HepG2 (cell line): Measurements from ENCODE around the gene BAIAP2L1. TPM values are rescaled to one million over a fixed set of nuclear protein-coding genes. Genes with fewer than 3 reads are reported as not detected.

Source experiments
- ATAC-seq: fragments of 200-7000 bp; cut with Tn5 transposase; 3 replicates; pipeline ENCODE4 v1.9.1; 2020; ENCODE audit warnings: mild to moderate bottlenecking, moderate library complexity
- BruUV-seq: library from RNA; stranded (reverse); fragments of 400-500 nt; replicated peaks from 2 replicates; lab custom pipeline; 2021; lab: Mats Ljungman, UMichigan
- CTCF ChIA-PET: fragments of 300-600 bp; formaldehyde crosslinking; extraction: SDS; loops from one replicate; lab custom pipeline; 2021; ENCODE audit warnings: low total read pairs, inconsistent platforms, low intra/inter-chr PET ratio; lab: Yijun Ruan, JAX
- POLR2A ChIA-PET: fragments of 350-600 bp; sonication (Branson Sonifier 250); formaldehyde crosslinking; loops from one replicate; lab custom pipeline; 2020; ENCODE audit warnings: antibody characterized with exemption, inconsistent platforms; lab: Yijun Ruan, JAX
- DNase-seq: peaks from one replicate; pipeline ENCODE4 v3.0.0-alpha.2; 2015; ENCODE audit warnings: low spot score
- FAIRE-seq: peaks from 3 replicates; lab custom pipeline; 2011; peaks lifted over from hg19 to GRCh38; lab: Jason Lieb, UNC
- H2AFZ ChIP-seq: one replicate; pipeline ENCODE4 v1.6.1; 2011; ENCODE audit warnings: low read length, inconsistent platforms
- H3K27ac ChIP-seq: fragments of 300-600 bp; 3 replicates; pipeline ENCODE4 v1.8.0; 2011; ENCODE audit warnings: mixed run types, mild to moderate bottlenecking, mixed read lengths, low read length, inconsistent platforms; ENCODE audit not compliant: insufficient read depth; ENCODE audit errors: extremely low read length
- H3K27me3 ChIP-seq, 2 experiments: fragments of 200-600 bp in 1 of 2; 2 replicates in 1 of 2; 3 replicates in 1 of 2; pipeline versions ENCODE4 v1.6.0 to v1.8.0; 2011; ENCODE audit warnings: low read length in 2 of 2, mild to moderate bottlenecking in 2 of 2, moderate library complexity in 2 of 2, inconsistent platforms in 1 of 2; ENCODE audit not compliant: insufficient read depth in 2 of 2, control insufficient read depth in 1 of 2
- H3K36me3 ChIP-seq, 2 experiments: fragments of 200-600 bp in 1 of 2; replicated peaks in 1 of 2; 2 replicates in 1 of 2; 3 replicates in 1 of 2; pipeline versions ENCODE4 v1.5.1 to v1.8.0; 2011; ENCODE audit warnings: low read length in 2 of 2, inconsistent platforms in 1 of 2; ENCODE audit not compliant: insufficient read depth in 2 of 2, control insufficient read depth in 1 of 2
- H3K4me1 ChIP-seq: 2 replicates; pipeline ENCODE4 v1.5.1; 2012; ENCODE audit warnings: low read length, inconsistent platforms; ENCODE audit not compliant: insufficient read depth
- H3K4me2 ChIP-seq: 2 replicates; pipeline ENCODE4 v1.6.0; 2011; ENCODE audit warnings: low read depth, low read length, inconsistent platforms
- H3K4me3 ChIP-seq, 3 experiments: fragments of 200-600 bp in 1 of 3; sonication (generic), shearing (Covaris generic) in 1 of 3; replicated peaks in 1 of 3; 2 replicates each; pipeline ENCODE4 v1.5.1; 2011 to 2016; ENCODE audit warnings: low read length in 3 of 3, inconsistent platforms in 2 of 3, low read depth in 2 of 3, mild to moderate bottlenecking in 2 of 3, control low read depth in 1 of 3, mixed read lengths in 1 of 3; ENCODE audit not compliant: insufficient read depth in 1 of 3
- H3K79me2 ChIP-seq: one replicate; pipeline ENCODE4 v1.6.1; 2011; ENCODE audit warnings: low read length, inconsistent platforms; ENCODE audit not compliant: insufficient read depth
- H3K9ac ChIP-seq: 2 replicates; pipeline ENCODE4 v1.6.0; 2011; ENCODE audit warnings: mild to moderate bottlenecking, low read depth, low read length, inconsistent platforms; ENCODE audit not compliant: insufficient read depth
- H3K9me3 ChIP-seq: 2 replicates; pipeline ENCODE4 v1.5.1; 2012; ENCODE audit warnings: mild to moderate bottlenecking, low read length
- H4K20me1 ChIP-seq: 2 replicates; pipeline ENCODE4 v1.6.0; 2011; ENCODE audit warnings: inconsistent platforms, mild to moderate bottlenecking, low read length, moderate library complexity; ENCODE audit not compliant: insufficient read depth
- ATF7-NPFF ChIP-seq: sonication (generic); formaldehyde crosslinking; IDR thresholded peaks from 2 replicates; pipeline ENCODE4 v1.8.1; 2023; ENCODE audit warnings: mild to moderate bottlenecking, low read depth, missing genetic modification reagents, moderate library complexity
- BRD4 ChIP-seq: sonication (generic); formaldehyde crosslinking; IDR thresholded peaks from 2 replicates; pipeline ENCODE4 v1.4.0; 2020; ENCODE audit warnings: missing genetic modification reagents
- CEBPB ChIP-seq: IDR thresholded peaks from 2 replicates; pipeline ENCODE4 v1.6.1; 2011; ENCODE audit warnings: low read depth, low read length, improper control_type of control experiment, borderline replicate concordance
- CEBPG ChIP-seq: IDR thresholded peaks from 2 replicates; pipeline ENCODE4 v1.6.1; 2016
- CTCF ChIP-seq: sonication (generic); formaldehyde crosslinking; IDR thresholded peaks from 2 replicates; pipeline ENCODE4 v1.5.0; 2020; ENCODE audit warnings: mild to moderate bottlenecking, missing genetic modification reagents, moderate library complexity
- HNRNPH1 ChIP-seq: fragments of 200-400 bp; formaldehyde crosslinking; optimal IDR thresholded peaks from 2 replicates; pipeline ENCODE3; 2017; ENCODE audit warnings: mild to moderate bottlenecking, low read depth, low read length
- KAT2B ChIP-seq: fragments of 150-350 bp; IDR thresholded peaks from 2 replicates; pipeline ENCODE4 v1.6.1; 2014; ENCODE audit warnings: low read depth, low read length, borderline replicate concordance
- RARA ChIP-seq: IDR thresholded peaks from 2 replicates; pipeline ENCODE4 v1.6.1; 2016; ENCODE audit warnings: missing genetic modification reagents, missing compliant biosample characterization
- SMC3 ChIP-seq: IDR thresholded peaks from 2 replicates; pipeline ENCODE4 v1.6.1; 2011; ENCODE audit warnings: low read length, improper control_type of control experiment
- SOX6 ChIP-seq, 2 experiments: fragments of 450-650 bp in 1 of 2; sonication (generic) in 1 of 2; formaldehyde crosslinking in 1 of 2; IDR thresholded peaks; 2 replicates each; pipeline versions ENCODE4 v1.4.0 to v1.6.1; 2017 to 2020; ENCODE audit warnings: antibody characterized with exemption in 1 of 2, mild to moderate bottlenecking in 1 of 2, missing genetic modification reagents in 1 of 2
- ZNF543 ChIP-seq: sonication (generic); formaldehyde crosslinking; IDR thresholded peaks from 2 replicates; pipeline ENCODE4 v1.4.0; 2020; ENCODE audit warnings: mild to moderate bottlenecking, missing genetic modification reagents
- WGBS: methylation state at CpG from one replicate; pipeline ENCODE4 v1.1.6; 2017; ENCODE audit warnings: low lambda C conversion rate; 5-methylcytosine and 5-hydroxymethylcytosine counted together
- in situ Hi-C: cut with HindIII; loops from 2 replicates; pipeline ENCODE4 v1.10.0; 2017; ENCODE audit warnings: low pct_unique_long_range_greater_than_20kb; ENCODE audit not compliant: extremely low pct_ligation_motif_present
- intact Hi-C: fragments of 100-400 bp; cut with micrococcal nuclease; formaldehyde crosslinking; loops from one replicate; pipeline ENCODE4 v1.10.0; 2022; ENCODE audit not compliant: unreplicated experiment
- polyA plus RNA-seq, 8 experiments: library from polyadenylated mRNA; depleted of rRNA in 3 of 8; stranded (reverse) in 7 of 8; unstranded in 1 of 8; fragments of >200 nt; fragmentation: Illumina TruSeq in 4 of 8; extraction: Trizol in 4 of 8; gene quantifications; 2 replicates each; pipeline versions ENCODE4 v1.2.1 to v1.2.3, GENCODE V29; 2011 to 2016; ENCODE audit warnings: low read depth in 4 of 8, missing spikeins in 1 of 8, mixed read lengths in 1 of 8; ENCODE audit not compliant: insufficient read depth in 1 of 8
- total RNA-seq, 5 experiments: library from RNA; depleted of rRNA; stranded (reverse); fragments of >200 nt; fragmentation: Illumina TruSeq; extraction: Trizol; gene quantifications; 2 replicates each; pipeline ENCODE4 v1.2.3, GENCODE V29; 2016; ENCODE audit warnings: low read depth in 1 of 5
- TF ChIP-seq, protein P1 (sequence below): sonication (generic); formaldehyde crosslinking; IDR thresholded peaks from 2 replicates; pipeline ENCODE4 v1.4.0; 2020; ENCODE audit warnings: missing genetic modification reagents, borderline replicate concordance

BAIAP2L1 gene
- total and polyA plus RNA-seq, 2 of the 13 experiments (the other 11 are each of a cell fraction or from before 2014, with no cell fraction given): 13.0 to 21.5 TPM

- Histone ChIP-seq H3K27ac (no peak overlapping the region), H2AFZ (no peak overlapping the region), H3K27me3 (no peaks in the 10 kb centered on the region), H3K79me2 (no peaks in the 10 kb centered on the region), H3K4me2 (no peak overlapping the region), H3K9ac (no peak overlapping the region), H3K4me1 (no peaks in the 10 kb centered on the region), H3K9me3 (no peaks in the 10 kb centered on the region), H3K4me3 (no peak overlapping the region), H4K20me1 (no peaks in the 10 kb centered on the region), H3K36me3 (no peaks in the 10 kb centered on the region)
- no TSS peak for BruUV-seq
- intact Hi-C loops: no loop called here
- 57% methylated on average over 2 of the region's 2 CpGs for WGBS
- no peak for FAIRE-seq
- TF ChIP-seq CTCF (CRISPR knock-in tag): peak; percentile 30; the same call in 1 of the 2 replicates
- no peak for TF ChIP-seq RARA (CRISPR knock-in tag)
- TF ChIP-seq CEBPB: peak; percentile 61; the same call in 1 of the 2 replicates
- peak; percentile 29; the same call in 1 of the 2 replicates for TF ChIP-seq SMC3
- peak; percentile 43 for TF ChIP-seq CEBPG (CRISPR knock-in tag)
- no peak for TF ChIP-seq BRD4 (CRISPR knock-in tag)
- ChIA-PET POLR2A (interaction anchor here (0.8 kb wide), 1 partner anchor 134 kb away, joined by 3 read pairs; the partner anchor contains the start of gene BAIAP2L1), CTCF (no interaction called here)
- no peak for DNase-seq
- peak; percentile 57 for ATAC-seq
- in situ Hi-C loops: no loop called here
These were observed 134.1 kb downstream of the BAIAP2L1 start for GRCh38 chr7:98266840-98267239.

DNA sequence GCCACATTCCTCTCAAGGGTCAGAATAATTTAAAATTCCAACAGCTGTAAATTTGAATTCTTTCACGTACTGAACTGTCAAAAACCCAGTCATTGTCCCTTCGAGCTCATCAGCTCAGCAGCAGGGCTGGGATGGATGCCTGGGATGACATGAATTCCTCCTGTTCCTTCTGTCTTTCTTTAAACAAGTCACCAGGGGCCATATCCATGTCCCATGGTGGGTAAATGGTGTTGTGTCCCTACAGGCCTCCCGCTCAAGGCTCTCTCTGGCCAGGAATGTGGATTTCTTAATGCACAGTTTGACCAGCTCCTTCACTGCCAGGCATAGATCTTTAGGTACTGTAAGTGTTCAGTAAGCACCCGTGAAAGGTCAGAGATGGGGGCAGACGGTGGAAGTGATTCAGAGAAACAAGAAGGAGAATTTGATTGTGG lies 135.0 kb downstream of the BAIAP2L1 start:
- in situ Hi-C loops (no loop called here), intact Hi-C loops (no loop called here)
- no peak overlapping the region for H3K4me3 ChIP-seq
- no peaks in the 10 kb centered on the region for H4K20me1 ChIP-seq
- no peak for FAIRE-seq
- no TSS peak for BruUV-seq
- ATAC-seq: no peak
- 84% methylated on average over 5 of the region's 5 CpGs for WGBS
- H3K36me3 ChIP-seq: no peaks in the 10 kb centered on the region
- H3K9me3 ChIP-seq: no peaks in the 10 kb centered on the region
- no peak overlapping the region for H3K27ac ChIP-seq
- TF ChIP-seq ZNF543 (CRISPR knock-in tag): no peak
- no peak for TF ChIP-seq SOX6 (IDR thresholded peaks at IDR 0.05)
- TF ChIP-seq SOX6 (CRISPR knock-in tag; IDR thresholded peaks at IDR 0.05): no peak
- TF ChIP-seq KAT2B: no peak
- TF ChIP-seq HNRNPH1: no peak
- no peak for TF ChIP-seq ATF7-NPFF (CRISPR knock-in tag)
- TF ChIP-seq, protein P1, sequence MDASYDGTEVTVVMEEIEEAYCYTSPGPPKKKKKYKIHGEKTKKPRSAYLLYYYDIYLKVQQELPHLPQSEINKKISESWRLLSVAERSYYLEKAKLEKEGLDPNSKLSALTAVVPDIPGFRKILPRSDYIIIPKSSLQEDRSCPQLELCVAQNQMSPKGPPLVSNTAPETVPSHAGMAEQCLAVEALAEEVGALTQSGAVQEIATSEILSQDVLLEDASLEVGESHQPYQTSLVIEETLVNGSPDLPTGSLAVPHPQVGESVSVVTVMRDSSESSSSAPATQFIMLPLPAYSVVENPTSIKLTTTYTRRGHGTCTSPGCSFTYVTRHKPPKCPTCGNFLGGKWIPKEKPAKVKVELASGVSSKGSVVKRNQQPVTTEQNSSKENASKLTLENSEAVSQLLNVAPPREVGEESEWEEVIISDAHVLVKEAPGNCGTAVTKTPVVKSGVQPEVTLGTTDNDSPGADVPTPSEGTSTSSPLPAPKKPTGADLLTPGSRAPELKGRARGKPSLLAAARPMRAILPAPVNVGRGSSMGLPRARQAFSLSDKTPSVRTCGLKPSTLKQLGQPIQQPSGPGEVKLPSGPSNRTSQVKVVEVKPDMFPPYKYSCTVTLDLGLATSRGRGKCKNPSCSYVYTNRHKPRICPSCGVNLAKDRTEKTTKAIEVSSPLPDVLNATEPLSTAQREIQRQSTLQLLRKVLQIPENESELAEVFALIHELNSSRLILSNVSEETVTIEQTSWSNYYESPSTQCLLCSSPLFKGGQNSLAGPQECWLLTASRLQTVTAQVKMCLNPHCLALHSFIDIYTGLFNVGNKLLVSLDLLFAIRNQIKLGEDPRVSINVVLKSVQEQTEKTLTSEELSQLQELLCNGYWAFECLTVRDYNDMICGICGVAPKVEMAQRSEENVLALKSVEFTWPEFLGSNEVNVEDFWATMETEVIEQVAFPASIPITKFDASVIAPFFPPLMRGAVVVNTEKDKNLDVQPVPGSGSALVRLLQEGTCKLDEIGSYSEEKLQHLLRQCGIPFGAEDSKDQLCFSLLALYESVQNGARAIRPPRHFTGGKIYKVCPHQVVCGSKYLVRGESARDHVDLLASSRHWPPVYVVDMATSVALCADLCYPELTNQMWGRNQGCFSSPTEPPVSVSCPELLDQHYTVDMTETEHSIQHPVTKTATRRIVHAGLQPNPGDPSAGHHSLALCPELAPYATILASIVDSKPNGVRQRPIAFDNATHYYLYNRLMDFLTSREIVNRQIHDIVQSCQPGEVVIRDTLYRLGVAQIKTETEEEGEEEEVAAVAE (CRISPR knock-in tag): no peak
- no peak overlapping the region for H3K4me2 ChIP-seq
- no peak overlapping the region for H3K9ac ChIP-seq
- DNase-seq: no peak
- ChIA-PET CTCF (no interaction called here), POLR2A (no interaction called here)
- H3K4me1 ChIP-seq: no peaks in the 10 kb centered on the region
- no peaks in the 10 kb centered on the region for H3K27me3 ChIP-seq
- H2AFZ ChIP-seq: no peak overlapping the region
- H3K79me2 ChIP-seq: no peaks in the 10 kb centered on the region
